H7 (cell line): ENCODE data around the gene TRIM37. TPM values are rescaled to one million over a fixed set of nuclear protein-coding genes. Genes with fewer than 3 reads are reported as not detected.
"Not testable (repeated sequence)": the region's sequence is repeated elsewhere in the genome, so short reads cannot be mapped to it uniquely, and the experiment has no call there.

Source experiments
- DNase-seq: peaks from one replicate; pipeline ENCODE4 v3.0.0; 2012
- H3K27me3 ChIP-seq: 2 replicates; pipeline ENCODE4 v1.6.0; 2011; ENCODE audit warnings: mild to moderate bottlenecking, low read length; ENCODE audit not compliant: control insufficient read depth, insufficient read depth
- H3K36me3 ChIP-seq: replicated peaks from 2 replicates; pipeline ENCODE4 v1.5.1; 2011; ENCODE audit warnings: low read length; ENCODE audit not compliant: control insufficient read depth, insufficient read depth
- H3K4me3 ChIP-seq: 2 replicates; pipeline ENCODE4 v1.5.1; 2011; ENCODE audit warnings: low read depth, mild to moderate bottlenecking, control low read depth, low read length, moderate library complexity; ENCODE audit not compliant: insufficient read depth
- total RNA-seq: library from RNA; depleted of rRNA; stranded (reverse); fragments of >200 nt; shearing (Covaris generic); gene quantifications from 2 replicates; pipeline ENCODE4 v1.2.3, GENCODE V29; 2014

TRIM37 gene
- total RNA-seq, 1 experiment from 2014 or later = 61.4 TPM

DNA sequence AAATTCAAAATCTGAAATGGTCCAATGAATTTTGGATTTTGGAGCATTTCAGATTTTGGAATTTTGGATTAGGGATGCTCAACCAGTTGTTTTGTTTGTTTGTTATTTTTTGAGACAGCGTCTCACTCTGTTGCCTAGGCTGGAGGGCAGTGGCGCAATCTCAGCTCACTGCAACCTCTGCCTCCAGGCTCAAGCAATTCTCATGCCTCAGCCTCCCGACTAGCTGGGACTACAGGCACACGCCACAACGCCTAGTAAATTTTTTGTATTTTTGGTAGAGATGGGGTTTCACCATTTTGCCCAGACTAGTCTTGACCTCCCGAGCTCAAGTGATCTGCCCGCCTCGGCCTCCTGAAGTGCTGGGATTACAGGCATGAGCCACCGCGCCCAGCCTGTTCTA lies 31.7 kb upstream of the TRIM37 start:
- not testable (repeated sequence) for DNase-seq, H3K4me3 ChIP-seq, H3K36me3 ChIP-seq, H3K27me3 ChIP-seq

DNA sequence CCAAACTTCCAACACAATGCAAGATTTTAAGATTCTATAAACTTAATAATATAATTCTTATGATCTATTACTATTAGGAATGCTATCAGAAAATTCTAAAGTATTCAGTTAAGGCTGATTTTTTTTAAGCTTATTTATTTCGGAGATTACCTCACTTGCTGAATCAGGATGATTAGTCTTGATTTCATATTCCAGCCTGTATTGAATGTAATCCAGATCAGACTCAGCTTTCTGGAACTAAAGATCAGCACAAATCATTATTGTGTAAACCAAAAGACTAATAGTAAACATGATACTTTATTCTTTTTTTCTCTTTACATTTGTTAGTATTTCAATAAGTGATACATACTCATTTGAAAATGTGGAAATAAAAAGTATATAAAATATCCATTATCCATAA lies 24.5 kb upstream of the TRIM37 start:
- Histone ChIP-seq H3K36me3 (no peaks in the 10 kb centered on the region; the same call in none of the 2 replicates), H3K4me3 (no peak overlapping the region), H3K27me3 (no peaks in the 10 kb centered on the region)
- no peak for DNase-seq

GRCh38 chr17:59129814-59130213 lies 23.1 kb upstream of the TRIM37 start:
- DNase-seq = no peak
- no peaks in the 10 kb centered on the region for H3K27me3 ChIP-seq
- no peaks in the 10 kb centered on the region; the same call in none of the 2 replicates for H3K36me3 ChIP-seq
- no peak overlapping the region for H3K4me3 ChIP-seq

GRCh38 chr17:59126809-59127417 lies 20.2 kb upstream of the TRIM37 start:
- no peak for DNase-seq
- Histone ChIP-seq H3K27me3 (no peaks in the 10 kb centered on the region), H3K4me3 (no peak overlapping the region), H3K36me3 (no peaks in the 10 kb centered on the region; the same call in none of the 2 replicates)

- no peaks in the 10 kb centered on the region; the same call in 1 of the 2 replicates for H3K36me3 ChIP-seq
- no peaks in the 10 kb centered on the region for H3K27me3 ChIP-seq
- H3K4me3 ChIP-seq = no peak overlapping the region
- no peak for DNase-seq
Observed at GRCh38 chr17:59124665-59125064, 18.0 kb upstream of the TRIM37 start.

DNA sequence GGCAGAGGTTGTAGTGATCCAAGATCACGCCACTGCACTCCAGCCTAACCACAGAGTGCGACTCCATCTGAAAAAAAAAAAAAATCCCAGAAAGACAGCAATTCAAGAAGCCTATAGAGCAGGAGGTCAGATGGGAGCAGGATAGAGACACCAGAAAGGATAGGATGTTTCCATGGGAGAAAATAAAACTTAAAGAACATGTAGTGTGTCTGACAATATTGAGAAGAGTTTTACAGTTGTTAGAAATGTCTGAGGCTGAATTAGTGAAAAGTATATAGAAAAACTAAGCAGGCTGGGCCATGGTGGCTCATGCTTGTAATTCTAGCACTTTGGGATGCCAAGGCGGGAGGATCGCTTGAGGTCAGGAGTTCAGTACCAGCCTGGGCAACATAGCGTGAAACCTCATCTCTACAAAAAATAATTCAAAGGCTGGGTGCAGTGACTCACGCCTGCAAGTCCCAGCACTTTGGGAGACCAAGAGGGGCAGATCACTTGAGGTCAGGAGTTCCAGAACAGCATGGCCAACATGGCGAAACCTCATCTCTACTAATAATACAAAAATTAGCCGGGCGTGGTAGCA lies 15.3 kb upstream of the TRIM37 start:
- Histone ChIP-seq H3K27me3 (no peaks in the 10 kb centered on the region), H3K36me3 (peaks cover 2% of the 10 kb centered on the region), H3K4me3 (no peak overlapping the region)
- DNase-seq = no peak

GRCh38 chr17:59115474-59115873 lies 8.8 kb upstream of the TRIM37 start:
- Histone ChIP-seq H3K36me3 (peaks cover 5% of the 10 kb centered on the region), H3K27me3 (no peaks in the 10 kb centered on the region), H3K4me3 (no peak overlapping the region)
- DNase-seq = no peak

DNA sequence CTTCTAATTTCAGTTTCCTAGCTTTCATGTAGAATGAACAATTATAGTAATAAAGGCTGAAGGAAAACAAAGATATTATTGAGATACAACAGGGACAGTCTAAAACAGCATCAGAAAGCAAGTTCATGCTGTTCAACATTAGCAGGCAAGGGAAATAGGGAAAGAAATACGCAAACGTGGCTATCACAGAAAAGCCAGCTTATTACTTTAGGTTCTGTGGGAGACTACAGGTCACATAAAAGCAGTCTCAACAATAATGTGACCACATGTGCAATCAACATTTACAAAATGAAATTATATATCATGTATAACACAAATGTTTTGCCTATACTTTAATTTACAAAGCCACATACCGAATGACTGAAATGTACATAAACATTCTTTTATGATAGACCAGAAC lies 4.9 kb upstream of the TRIM37 start:
- peaks cover 3% of the 10 kb centered on the region for H3K36me3 ChIP-seq
- H3K27me3 ChIP-seq = no peaks in the 10 kb centered on the region
- no peak for DNase-seq
- no peak overlapping the region for H3K4me3 ChIP-seq

- H3K36me3 ChIP-seq = peaks cover 3% of the 10 kb centered on the region
- no peaks in the 10 kb centered on the region for H3K27me3 ChIP-seq
- H3K4me3 ChIP-seq = no peak overlapping the region
- no peak for DNase-seq
Observed at GRCh38 chr17:59110973-59111372, 4.3 kb upstream of the TRIM37 start.

- no peak overlapping the region for H3K4me3 ChIP-seq
- DNase-seq = no peak
- H3K36me3 ChIP-seq = peaks cover 3% of the 10 kb centered on the region; the same call in 1 of the 2 replicates
- H3K27me3 ChIP-seq = no peaks in the 10 kb centered on the region
Observed at GRCh38 chr17:59108400-59109102, 1.9 kb upstream of the TRIM37 start.

DNA sequence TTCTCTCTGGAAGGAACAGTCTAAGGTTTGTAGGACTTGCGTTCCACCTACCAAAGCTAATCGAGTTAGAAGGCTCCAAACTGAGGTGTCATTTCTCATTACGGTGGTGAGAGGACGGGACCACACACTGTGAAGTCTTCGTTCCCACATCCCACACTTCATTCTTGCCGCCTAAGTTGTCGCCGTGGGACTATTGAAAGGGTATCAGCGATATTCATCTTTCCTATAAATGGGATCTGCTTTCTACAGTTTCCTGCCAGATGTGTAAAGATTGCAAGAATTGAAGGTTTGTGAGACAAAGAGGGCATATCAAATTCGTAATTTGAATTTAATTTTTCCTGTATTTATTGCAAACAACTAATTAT lies 608 bp upstream of the TRIM37 start:
- H3K4me3 ChIP-seq = peak overlapping the region; percentile 83
- no peak for DNase-seq
- H3K27me3 ChIP-seq = no peaks in the 10 kb centered on the region
- peaks cover 3% of the 10 kb centered on the region; the same call in 1 of the 2 replicates for H3K36me3 ChIP-seq

GRCh38 chr17:59105852-59106462 lies 723 bp downstream of the TRIM37 start:
- DNase-seq = peak; percentile 77

GRCh38 chr17:59101178-59101577 lies 5.5 kb downstream of the TRIM37 start:
- no peak for DNase-seq
- H3K4me3 ChIP-seq = no peak overlapping the region
- no peaks in the 10 kb centered on the region for H3K27me3 ChIP-seq
- H3K36me3 ChIP-seq = no peaks in the 10 kb centered on the region

More at GRCh38 chr17:59105852-59106462, 723 bp downstream of the TRIM37 start:
- Histone ChIP-seq H3K4me3 (peak overlapping the region; percentile 83), H3K36me3 (no peaks in the 10 kb centered on the region; the same call in 1 of the 2 replicates), H3K27me3 (no peaks in the 10 kb centered on the region)

- DNase-seq = no peak
- Histone ChIP-seq H3K27me3 (no peaks in the 10 kb centered on the region), H3K4me3 (no peak overlapping the region), H3K36me3 (no peaks in the 10 kb centered on the region; the same call in 1 of the 2 replicates)
Observed at GRCh38 chr17:59097876-59098275, 8.8 kb downstream of the TRIM37 start.
